ENCODE measurements around the gene SYT14. TPM values are rescaled to one million over a fixed set of nuclear protein-coding genes. Genes with fewer than 3 reads are reported as not detected.

The SYT14 gene
- polyA plus RNA-seq, 1 donor (not counting 4 experiments of a cell fraction or from before 2014, with no cell fraction given) = 8.3 TPM

GRCh38 chr1:209945377-209945776, 7.4 kb downstream of the SYT14 start:
- DNase-seq (ENCODE audit: low read depth, low spot score) (no peak), FAIRE-seq (no peak)
- no peak overlapping the region for H3K4me2 ChIP-seq (ENCODE audit: control insufficient read depth, extremely low read depth, insufficient read depth, low read depth, low read length)
- H4K20me1 ChIP-seq (ENCODE audit: control insufficient read depth, extremely low read depth, insufficient read depth, low read length) = no peaks in the 10 kb centered on the region
- no peaks in the 10 kb centered on the region for H3K36me3 ChIP-seq (ENCODE audit: control insufficient read depth in 2 of 2, extremely low read depth in 1 of 2, insufficient read depth in 2 of 2, low read length in 2 of 2)
- dilution Hi-C loops (cut with MboI; ENCODE audit: extremely low pct_ligation_motif_present, low sequenced_read_pairs) = no loop called here
- TF ChIP-seq CTCF (optimal IDR thresholded peaks at IDR 0.05 in 1 of 3, IDR thresholded peaks at IDR 0.05 in 1 of 3, conservative IDR thresholded peaks at IDR 0.05 in 1 of 3; ENCODE audit: extremely low read depth in 1 of 3, insufficient read depth in 2 of 3, low read length in 3 of 3) (no peak), EZH2 (IDR thresholded peaks at IDR 0.05; ENCODE audit: low read length) (no peak)
- H3K9me1 ChIP-seq (ENCODE audit: control insufficient read depth, extremely low read depth, insufficient read depth, low read length) = no peaks in the 10 kb centered on the region
- H3K9me3 ChIP-seq (ENCODE audit: control insufficient read depth, low read depth, low read length) = no peaks in the 10 kb centered on the region
- no peaks in the 10 kb centered on the region for H3K79me2 ChIP-seq (ENCODE audit: control insufficient read depth, insufficient read depth, low read length)
- H3K27ac ChIP-seq (ENCODE audit: control insufficient read depth, insufficient read depth, low read length) = no peak overlapping the region
- no peak overlapping the region for H3K4me3 ChIP-seq (ENCODE audit: control insufficient read depth in 2 of 3, extremely low read depth in 1 of 3, insufficient read depth in 2 of 3, low read depth in 1 of 3, low read length in 3 of 3)
- H2AFZ ChIP-seq (ENCODE audit: control insufficient read depth, low read length) = no peak overlapping the region
- no peaks in the 10 kb centered on the region for H3K27me3 ChIP-seq (ENCODE audit: control insufficient read depth, extremely low read depth, insufficient read depth, low read length)
- no peaks in the 10 kb centered on the region for H3K4me1 ChIP-seq (ENCODE audit: control insufficient read depth, extremely low read depth, insufficient read depth, low read length)
- H3K9ac ChIP-seq (ENCODE audit: control insufficient read depth, extremely low read depth, insufficient read depth, low read length) = no peak overlapping the region

GRCh38 chr1:209948155-209948554, 10.1 kb downstream of the SYT14 start:
- Histone ChIP-seq H3K79me2 (ENCODE audit: control insufficient read depth, insufficient read depth, low read length) (no peaks in the 10 kb centered on the region), H2AFZ (ENCODE audit: control insufficient read depth, low read length) (no peak overlapping the region), H3K9me3 (ENCODE audit: control insufficient read depth, low read depth, low read length) (no peaks in the 10 kb centered on the region), H3K27me3 (ENCODE audit: control insufficient read depth, extremely low read depth, insufficient read depth, low read length) (no peaks in the 10 kb centered on the region), H3K9me1 (ENCODE audit: control insufficient read depth, extremely low read depth, insufficient read depth, low read length) (no peaks in the 10 kb centered on the region), H3K36me3 (ENCODE audit: control insufficient read depth in 2 of 2, extremely low read depth in 1 of 2, insufficient read depth in 2 of 2, low read length in 2 of 2) (no peaks in the 10 kb centered on the region), H4K20me1 (ENCODE audit: control insufficient read depth, extremely low read depth, insufficient read depth, low read length) (no peaks in the 10 kb centered on the region), H3K4me3 (ENCODE audit: control insufficient read depth in 2 of 3, extremely low read depth in 1 of 3, insufficient read depth in 2 of 3, low read depth in 1 of 3, low read length in 3 of 3) (no peak overlapping the region), H3K27ac (ENCODE audit: control insufficient read depth, insufficient read depth, low read length) (no peak overlapping the region), H3K4me1 (ENCODE audit: control insufficient read depth, extremely low read depth, insufficient read depth, low read length) (no peaks in the 10 kb centered on the region), H3K4me2 (ENCODE audit: control insufficient read depth, extremely low read depth, insufficient read depth, low read depth, low read length) (no peak overlapping the region), H3K9ac (ENCODE audit: control insufficient read depth, extremely low read depth, insufficient read depth, low read length) (no peak overlapping the region)
- dilution Hi-C loops (cut with MboI; ENCODE audit: extremely low pct_ligation_motif_present, low sequenced_read_pairs) = no loop called here
- FAIRE-seq (no peak), DNase-seq (ENCODE audit: low read depth, low spot score) (no peak)
- TF ChIP-seq EZH2 (IDR thresholded peaks at IDR 0.05; ENCODE audit: low read length) (no peak), CTCF (optimal IDR thresholded peaks at IDR 0.05 in 1 of 3, IDR thresholded peaks at IDR 0.05 in 1 of 3, conservative IDR thresholded peaks at IDR 0.05 in 1 of 3; ENCODE audit: extremely low read depth in 1 of 3, insufficient read depth in 2 of 3, low read length in 3 of 3) (no peak)
